ENCODE data around the gene AGRN. TPM values are rescaled to one million over a fixed set of nuclear protein-coding genes. Genes with fewer than 3 reads are reported as not detected.

Gene AGRN
- total RNA-seq, 1 experiment from 2014 or later, result 175 TPM

GRCh38 chr1:1051127-1051810 is 31.3 kb downstream of the AGRN start:
- DNase-seq, result peak; percentile 62
- Histone ChIP-seq H2BK20ac (ENCODE audit: low read depth, low read length, poor library complexity, severe bottlenecking) (no peak overlapping the region), H3K9me3 (ENCODE audit: control insufficient read depth, low read depth, low read length) (no peaks in the 10 kb centered on the region), H2BK15ac (ENCODE audit: low read depth, low read length) (no peak overlapping the region), H2BK5ac (ENCODE audit: insufficient read length, low read length) (no peak overlapping the region), H4K20me1 (ENCODE audit: control insufficient read depth, insufficient read depth, insufficient read length) (no peaks in the 10 kb centered on the region), H3K4me1 (ENCODE audit: insufficient read depth, low read length) (no peaks in the 10 kb centered on the region), H3K18ac (ENCODE audit: insufficient read length, low read depth, low read length) (no peak overlapping the region), H3K9ac (ENCODE audit: extremely low read depth, insufficient read length, low read length) (no peak overlapping the region), H4K8ac (replicated peaks; ENCODE audit: insufficient read length, low read depth, low read length) (no peak overlapping the region), H3K79me2 (ENCODE audit: insufficient read depth, low read length) (no peaks in the 10 kb centered on the region; the same call in 1 of the 2 replicates), H3T11ph (ENCODE audit: low read length) (no peak overlapping the region), H3K27ac (ENCODE audit: insufficient read length, low read depth, low read length) (no peak overlapping the region), H4K91ac (ENCODE audit: insufficient read length, low read depth, low read length) (no peak overlapping the region), H3K4me2 (ENCODE audit: insufficient read depth, insufficient read length, low read length) (no peak overlapping the region), H4K5ac (ENCODE audit: insufficient read length, low read depth, low read length) (no peak overlapping the region), H2AFZ (ENCODE audit: low read length) (no peak overlapping the region), H3K14ac (ENCODE audit: insufficient read depth, low read length) (no peak overlapping the region), H3K4ac (ENCODE audit: low read depth, low read length) (no peak overlapping the region), H2BK12ac (ENCODE audit: insufficient read length, low read depth, low read length) (no peak overlapping the region), H3K79me1 (ENCODE audit: insufficient read depth, low read depth, low read length, poor library complexity, severe bottlenecking) (no peaks in the 10 kb centered on the region), H2AK5ac (ENCODE audit: insufficient read length, low read length) (no peak overlapping the region), H3K27me3 (ENCODE audit: insufficient read depth, low read length) (no peaks in the 10 kb centered on the region; the same call in 1 of the 2 replicates), H3K23me2 (ENCODE audit: insufficient read length, low read depth, low read length, poor library complexity, severe bottlenecking) (no peaks in the 10 kb centered on the region), H3K56ac (ENCODE audit: insufficient read length, low read depth, low read length) (no peak overlapping the region), H2BK120ac (ENCODE audit: low read depth, low read length, poor library complexity, severe bottlenecking) (no peak overlapping the region), H3K23ac (ENCODE audit: insufficient read length, low read depth, low read length) (no peak overlapping the region)
- Mint-ChIP-seq H3K4me3 (no peak overlapping the region), H3K36me3 (ENCODE audit: insufficient read depth in 1 of 3, low read depth in 3 of 3) (peaks cover 13 to 51% (median 46%) of the 10 kb centered on the region in 3 experiments), H3K27me3 (ENCODE audit: low read depth) (peaks cover 3% of the 10 kb centered on the region), H3K27ac (peak overlapping the region in 1 of 3 experiments; percentile 85; a peak in 1 of 7 replicates), H3K9me3 (no peaks in the 10 kb centered on the region), H3K4me1 (no peaks in the 10 kb centered on the region; a peak in 1 of 4 replicates)
- 0 out of 3 replicates have a peak, but pooled peaks have one; percentile 22 for TF ChIP-seq CTCF (conservative IDR thresholded peaks at IDR 0.05)
- no CpG with 5 or more reads among the region's 46 CpGs for WGBS (ENCODE audit: extremely low coverage, insufficient read length, low lambda C conversion rate)

Measured in H9 (cell line).